Left lung (tissue), 10 donors: ENCODE results near the gene SYT8. TPM values are rescaled to one million over a fixed set of nuclear protein-coding genes. Genes with fewer than 3 reads are reported as not detected.

Experiments used
- ATAC-seq: fragments of 200-7000 bp; cut with Tn5 transposase; one replicate; pipeline ENCODE4 v1.9.1; 2020; ENCODE audit warnings: moderate library complexity
- DNase-seq, 4 donors: peaks; one replicate each; pipeline ENCODE4 v3.0.0-alpha.2; 2013 to 2020
- H3K27ac ChIP-seq, 2 donors: fragments of 200-600 bp; sonication (generic) in 1 of 2; one replicate each; pipeline versions ENCODE4 v1.5.0 to v1.8.0; 2020 to 2021
- H3K27me3 ChIP-seq, 2 donors: fragments of 200-600 bp; sonication (generic) in 1 of 2; one replicate each; pipeline versions ENCODE4 v1.5.0 to v1.8.0; 2020 to 2021
- H3K36me3 ChIP-seq, 2 donors: fragments of 200-600 bp; sonication (generic) in 1 of 2; one replicate each; pipeline versions ENCODE4 v1.5.0 to v1.8.0; 2020 to 2021
- H3K4me1 ChIP-seq, 2 donors: fragments of 200-600 bp; one replicate each; pipeline ENCODE4 v1.8.0; 2021
- H3K4me3 ChIP-seq, 2 donors: fragments of 200-600 bp; sonication (generic) in 1 of 2; one replicate each; pipeline versions ENCODE4 v1.5.0 to v1.8.0; 2020 to 2021; ENCODE audit warnings: mild to moderate bottlenecking in 1 of 2
- H3K9me3 ChIP-seq, 2 donors: fragments of 200-600 bp; sonication (generic) in 1 of 2; one replicate each; pipeline versions ENCODE4 v1.5.0 to v1.8.0; 2020 to 2021
- intact Hi-C, 2 donors: fragments of 100-400 bp; cut with DNase I; formaldehyde crosslinking; loops; one replicate each; pipeline versions ENCODE4 v1.11.2 to v1.14.2; 2022
- polyA plus RNA-seq, 6 donors: library from polyadenylated mRNA; unstranded; fragments of 120-200 nt; gene quantifications; one replicate each; pipeline ENCODE4 v1.2.1, GENCODE V29; 2013; ENCODE audit not compliant: insufficient read length in 6 of 6
- total RNA-seq, 2 donors: library from RNA; stranded (reverse); fragmentation: NEBNext Ultra II Directional; extraction: Animal tissue kit (Norgen Biotek cat#: 25700); gene quantifications; one replicate each; pipeline ENCODE4 v1.2.1, GENCODE V29; 2021
- TF ChIP-seq, protein P1 (sequence below), 2 donors: fragments of 200-600 bp; sonication (generic) in 1 of 2; IDR thresholded peaks; one replicate each; pipeline versions ENCODE4 v1.5.0 to v1.8.0; 2021; ENCODE audit warnings: antibody characterized with exemption in 2 of 2
- donor health status: DM: no; HTN: yes; CAD: no.
- donor health status: DM: no; HTN: no; CAD: no.

The SYT8 gene
- total and polyA plus RNA-seq, 8 donors: 0.21 to 8.8 (median 1.1) TPM

- peak in 2 of 4 donors; percentile 45 to 80 for DNase-seq
- Histone ChIP-seq H3K4me1 (peaks cover 28 to 55% of the 10 kb centered on the region in 2 donors), H3K27ac (peak overlapping the region; percentile 49 to 57), H3K36me3 (no peaks in the 10 kb centered on the region), H3K9me3 (no peaks in the 10 kb centered on the region), H3K4me3 (no peak overlapping the region), H3K27me3 (peaks cover 0 to 56% of the 10 kb centered on the region in 2 donors)
- ATAC-seq: peak; percentile 42
- intact Hi-C loops: no loop called here
- TF ChIP-seq, protein P1, sequence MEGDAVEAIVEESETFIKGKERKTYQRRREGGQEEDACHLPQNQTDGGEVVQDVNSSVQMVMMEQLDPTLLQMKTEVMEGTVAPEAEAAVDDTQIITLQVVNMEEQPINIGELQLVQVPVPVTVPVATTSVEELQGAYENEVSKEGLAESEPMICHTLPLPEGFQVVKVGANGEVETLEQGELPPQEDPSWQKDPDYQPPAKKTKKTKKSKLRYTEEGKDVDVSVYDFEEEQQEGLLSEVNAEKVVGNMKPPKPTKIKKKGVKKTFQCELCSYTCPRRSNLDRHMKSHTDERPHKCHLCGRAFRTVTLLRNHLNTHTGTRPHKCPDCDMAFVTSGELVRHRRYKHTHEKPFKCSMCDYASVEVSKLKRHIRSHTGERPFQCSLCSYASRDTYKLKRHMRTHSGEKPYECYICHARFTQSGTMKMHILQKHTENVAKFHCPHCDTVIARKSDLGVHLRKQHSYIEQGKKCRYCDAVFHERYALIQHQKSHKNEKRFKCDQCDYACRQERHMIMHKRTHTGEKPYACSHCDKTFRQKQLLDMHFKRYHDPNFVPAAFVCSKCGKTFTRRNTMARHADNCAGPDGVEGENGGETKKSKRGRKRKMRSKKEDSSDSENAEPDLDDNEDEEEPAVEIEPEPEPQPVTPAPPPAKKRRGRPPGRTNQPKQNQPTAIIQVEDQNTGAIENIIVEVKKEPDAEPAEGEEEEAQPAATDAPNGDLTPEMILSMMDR (IDR thresholded peaks at IDR 0.05): no peak
Observed at GRCh38 chr11:1826552-1827094, 8.2 kb upstream of the SYT8 start.

DNA sequence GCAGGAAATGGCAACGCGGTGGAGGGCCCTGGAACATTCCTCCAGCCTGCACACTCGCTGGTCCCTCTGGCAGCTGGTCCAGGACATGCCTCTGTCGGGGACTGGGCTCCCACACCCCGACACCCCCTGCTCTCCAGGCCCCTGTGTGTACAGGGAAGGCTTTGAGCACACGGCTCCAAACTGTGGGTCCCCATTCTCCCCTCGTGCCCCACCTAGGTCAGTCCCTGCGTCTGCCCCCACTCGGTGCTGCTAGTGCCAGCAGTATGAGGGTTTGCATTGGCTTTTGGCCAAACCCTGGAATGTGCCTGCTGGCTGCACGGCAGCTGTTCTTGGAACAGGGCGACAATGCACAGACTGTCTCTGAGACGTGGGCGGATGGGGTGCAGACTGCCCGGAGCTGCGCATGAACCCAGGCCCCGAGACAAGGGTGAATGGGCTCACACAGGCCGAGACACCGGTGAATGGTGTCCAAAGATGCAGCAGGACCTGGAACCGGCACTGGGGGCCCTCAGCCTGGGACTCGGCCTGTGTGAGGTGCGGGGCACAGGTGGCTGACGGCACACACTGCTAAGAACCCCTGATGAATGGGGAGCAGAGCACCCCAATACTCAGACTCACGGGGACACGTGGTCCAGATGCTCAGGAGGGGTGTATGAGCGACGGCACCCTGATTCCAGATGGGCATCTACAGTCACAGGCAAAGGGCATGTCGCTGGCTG lies 7.5 kb upstream of the SYT8 start:
- peak; percentile 74 for ATAC-seq

DNA sequence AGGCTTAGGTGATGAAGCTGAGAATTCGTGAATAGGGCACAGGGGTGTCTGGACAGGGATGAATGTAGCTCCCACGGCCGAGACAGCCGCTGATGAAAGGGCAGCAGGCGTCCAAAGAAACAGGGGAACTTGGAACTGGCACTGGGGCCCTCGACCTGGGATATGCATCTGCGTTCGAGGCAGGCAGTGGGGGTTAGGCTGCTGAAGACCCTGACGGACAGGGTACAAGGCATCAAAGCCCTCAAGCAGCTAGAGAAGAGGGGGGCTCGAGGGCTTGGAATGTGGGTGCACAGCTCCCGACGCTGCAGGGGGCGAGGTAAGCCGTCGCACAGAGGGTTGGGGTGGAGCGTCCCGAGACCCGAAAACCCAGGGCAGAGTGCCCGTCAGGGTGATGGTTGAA lies 6.9 kb upstream of the SYT8 start:
- DNase-seq (no peak), ATAC-seq (no peak)
- TF ChIP-seq, protein P1 (IDR thresholded peaks at IDR 0.05): no peak
- no peak overlapping the region for H3K4me3 ChIP-seq
- no peaks in the 10 kb centered on the region for H3K9me3 ChIP-seq
- no peaks in the 10 kb centered on the region for H3K36me3 ChIP-seq
- no peak overlapping the region for H3K27ac ChIP-seq
- intact Hi-C loops: no loop called here
- H3K27me3 ChIP-seq: peaks cover 0 to 67% of the 10 kb centered on the region in 2 donors
- peaks cover 35 to 68% of the 10 kb centered on the region in 2 donors for H3K4me1 ChIP-seq

More for the DNA sequence above, 7.5 kb upstream of the SYT8 start:
- H3K27me3 ChIP-seq: peaks cover 0 to 62% of the 10 kb centered on the region in 2 donors
- intact Hi-C loops: no loop called here
- H3K4me3 ChIP-seq: no peak overlapping the region
- TF ChIP-seq, protein P1 (IDR thresholded peaks at IDR 0.05): no peak
- no peaks in the 10 kb centered on the region for H3K9me3 ChIP-seq
- peak in 3 of 4 donors; percentile 80 to 84 (median 83) for DNase-seq
- peaks cover 30 to 61% of the 10 kb centered on the region in 2 donors for H3K4me1 ChIP-seq
- H3K36me3 ChIP-seq: no peaks in the 10 kb centered on the region
- H3K27ac ChIP-seq: peak overlapping the region; percentile 49 to 57

DNA sequence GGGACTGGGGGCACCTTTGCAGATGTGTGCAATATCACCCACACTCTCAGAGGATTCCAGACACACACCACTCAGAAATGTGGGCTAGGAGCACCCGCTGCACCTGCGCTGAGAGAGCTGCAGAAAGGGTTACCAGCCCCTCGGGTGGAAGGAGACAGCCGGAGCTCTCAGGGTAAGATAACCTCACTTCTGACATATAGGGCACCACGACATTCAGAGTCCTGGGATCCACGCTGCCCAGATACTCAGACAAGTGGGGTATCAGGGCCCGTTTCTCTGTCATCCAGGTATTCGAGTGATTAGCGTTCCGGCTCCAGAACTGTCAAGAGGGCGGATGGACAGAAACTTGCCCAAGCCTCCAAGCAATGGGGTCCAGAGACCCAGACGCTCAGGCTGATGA lies 6.2 kb upstream of the SYT8 start:
- Histone ChIP-seq H3K4me3 (no peak overlapping the region), H3K27me3 (peaks cover 0 to 67% of the 10 kb centered on the region in 2 donors), H3K36me3 (no peaks in the 10 kb centered on the region), H3K4me1 (peaks cover 35 to 69% of the 10 kb centered on the region in 2 donors), H3K9me3 (no peaks in the 10 kb centered on the region), H3K27ac (no peak overlapping the region)
- intact Hi-C loops: no loop called here
- TF ChIP-seq, protein P1 (IDR thresholded peaks at IDR 0.05): no peak
- ATAC-seq: no peak
- DNase-seq: no peak

DNA sequence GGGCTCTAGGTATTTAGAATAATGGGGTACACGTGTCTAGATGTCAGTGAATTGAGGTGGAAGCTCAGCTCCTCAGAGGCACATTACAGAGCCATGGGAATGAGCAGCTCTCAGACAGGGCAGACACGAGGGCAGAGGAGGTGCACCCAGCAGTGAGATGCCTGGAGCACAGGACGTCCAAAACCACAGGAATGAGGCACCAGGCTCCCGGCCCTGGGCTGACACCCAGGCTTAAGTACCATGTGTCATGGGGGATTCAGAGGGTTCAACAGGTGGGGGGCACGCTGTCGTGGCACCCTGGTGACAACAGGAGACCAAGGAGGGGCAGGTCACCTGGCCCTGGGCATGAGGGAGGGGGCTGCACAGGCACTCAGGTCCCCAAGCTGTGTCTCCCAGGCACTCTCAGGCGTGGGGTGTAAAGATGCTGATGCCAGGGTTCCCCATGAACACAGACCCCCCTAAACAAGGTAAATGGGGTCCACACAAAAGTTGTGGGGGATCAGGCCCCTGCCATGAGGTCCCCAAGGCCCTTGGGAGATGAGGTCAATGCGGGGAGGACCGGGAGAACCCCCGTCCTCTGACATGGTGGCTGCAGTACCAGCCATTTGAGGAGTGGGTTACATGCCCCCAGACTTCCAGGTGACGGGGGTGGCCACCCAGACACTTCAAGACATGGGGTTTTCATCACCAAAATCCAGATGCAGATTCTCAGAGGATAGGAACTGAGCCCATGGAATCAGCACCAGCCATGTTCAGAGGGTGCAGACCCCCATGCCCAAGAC lies 5.6 kb upstream of the SYT8 start:
- Histone ChIP-seq H3K4me1 (peaks cover 35 to 69% of the 10 kb centered on the region in 2 donors), H3K27ac (peak overlapping the region in 1 of 2 donors; percentile 7), H3K27me3 (peaks cover 0 to 67% of the 10 kb centered on the region in 2 donors), H3K4me3 (no peak overlapping the region), H3K9me3 (no peaks in the 10 kb centered on the region), H3K36me3 (no peaks in the 10 kb centered on the region)
- TF ChIP-seq, protein P1 (IDR thresholded peaks at IDR 0.05): no peak
- ATAC-seq (peak; percentile 25), DNase-seq (peak in 1 of 4 donors; percentile 82)
- intact Hi-C loops: no loop called here
